ENCODE data around the gene SLC4A3. TPM values are rescaled to one million over a fixed set of nuclear protein-coding genes. Genes with fewer than 3 reads are reported as not detected.
"Not testable (repeated sequence)": the region's sequence is repeated elsewhere in the genome, so short reads cannot be mapped to it uniquely, and the experiment has no call there.

The SLC4A3 gene
- total RNA-seq, 1 experiment from 2014 or later: not detected

DNA sequence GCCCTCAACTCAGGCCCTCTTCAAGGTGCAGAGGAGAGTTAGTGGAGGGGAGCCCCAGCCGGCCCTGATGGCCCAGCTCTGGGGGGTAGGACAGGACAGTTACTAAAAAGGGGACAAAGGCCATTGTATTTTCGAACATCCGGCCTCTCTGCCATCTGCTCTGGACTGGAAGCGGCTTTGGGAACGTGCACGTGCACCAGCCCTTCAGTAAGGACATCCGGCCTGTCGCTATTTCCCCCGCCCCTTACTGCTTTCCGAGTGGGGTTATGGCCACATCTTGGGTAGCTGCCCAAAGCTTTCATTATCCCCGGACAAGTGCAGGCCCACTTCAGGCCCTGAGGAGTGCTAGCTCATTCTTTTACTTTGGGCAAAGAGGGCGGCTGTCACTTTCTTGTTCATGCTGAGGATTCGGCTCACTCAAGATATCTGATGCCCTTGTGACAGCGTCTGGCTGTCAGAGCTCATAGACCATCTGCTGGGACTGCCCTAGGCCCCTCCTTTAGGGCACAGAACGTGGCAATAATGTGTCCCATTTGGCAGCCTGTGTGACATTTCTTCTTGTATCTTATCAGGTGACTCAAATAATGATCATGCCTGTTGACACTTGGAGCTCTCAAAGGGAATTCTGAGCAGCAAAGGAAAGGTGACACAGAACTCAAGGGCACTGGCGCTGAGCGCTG is 17.5 kb downstream of the SLC4A3 start:
- Histone ChIP-seq H3K79me2 (ENCODE audit: low read length) (no peaks in the 10 kb centered on the region), H4K20me1 (ENCODE audit: insufficient read depth, low read depth, low read length) (0 out of 2 replicates have a peak, but pooled peaks cover 3% of the 10 kb centered on the region), H2AFZ (ENCODE audit: low read length) (no peak overlapping the region), H3K9me2 (replicated peaks; ENCODE audit: insufficient read depth, low read length) (no peaks in the 10 kb centered on the region), H3K36me3 (ENCODE audit: insufficient read depth, low read length) (no peaks in the 10 kb centered on the region), H3K4me2 (ENCODE audit: low read depth, low read length, poor library complexity, severe bottlenecking) (no peak overlapping the region), H3K9ac (ENCODE audit: low read length) (no peak overlapping the region), H3K27me3 (ENCODE audit: low read length) (no peaks in the 10 kb centered on the region), H3K9me3 (ENCODE audit: low read length) (no peaks in the 10 kb centered on the region), H3K27ac (ENCODE audit: low read length) (no peak overlapping the region), H3K4me3 (ENCODE audit: low read length) (no peak overlapping the region), H3K4me1 (ENCODE audit: low read length) (peaks cover 12% of the 10 kb centered on the region)
- no peak for DNase-seq

- no peak overlapping the region for H3K9ac ChIP-seq (ENCODE audit: low read length)
- no peak overlapping the region for H2AFZ ChIP-seq (ENCODE audit: low read length)
- H3K27me3 ChIP-seq (ENCODE audit: low read length): no peaks in the 10 kb centered on the region
- no peak overlapping the region for H3K4me3 ChIP-seq (ENCODE audit: low read length)
- 0 out of 2 replicates have a peak, but pooled peaks cover 2% of the 10 kb centered on the region for H4K20me1 ChIP-seq (ENCODE audit: insufficient read depth, low read depth, low read length)
- peaks cover 12% of the 10 kb centered on the region for H3K4me1 ChIP-seq (ENCODE audit: low read length)
- H3K27ac ChIP-seq (ENCODE audit: low read length): no peak overlapping the region
- no peaks in the 10 kb centered on the region for H3K36me3 ChIP-seq (ENCODE audit: insufficient read depth, low read length)
- no peaks in the 10 kb centered on the region for H3K9me3 ChIP-seq (ENCODE audit: low read length)
- H3K4me2 ChIP-seq (ENCODE audit: low read depth, low read length, poor library complexity, severe bottlenecking): no peak overlapping the region
- no peaks in the 10 kb centered on the region for H3K9me2 ChIP-seq (replicated peaks; ENCODE audit: insufficient read depth, low read length)
- no peak for DNase-seq
- H3K79me2 ChIP-seq (ENCODE audit: low read length): no peaks in the 10 kb centered on the region
Observed at GRCh38 chr2:219645631-219646527, 18.4 kb downstream of the SLC4A3 start.

DNA sequence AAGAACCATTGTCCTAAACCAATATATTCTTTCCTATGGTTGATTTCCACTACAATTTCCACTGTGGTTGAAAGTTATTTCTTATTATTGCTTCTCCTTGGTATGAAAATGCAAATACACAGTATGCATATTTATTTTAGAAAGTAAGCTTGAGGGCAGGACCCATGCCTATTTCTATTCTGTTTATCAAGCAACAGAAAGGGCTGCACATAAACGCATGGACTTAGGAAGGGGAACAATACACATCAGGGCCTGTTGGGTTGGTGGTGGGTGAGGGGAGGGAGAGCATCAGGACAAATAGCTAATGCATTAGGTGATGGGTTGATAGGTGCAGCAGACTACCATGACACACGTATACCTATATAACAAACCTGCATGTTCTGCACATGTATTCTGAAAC is 20.7 kb downstream of the SLC4A3 start:
- H3K27me3 ChIP-seq (ENCODE audit: low read length): no peaks in the 10 kb centered on the region
- H3K4me1 ChIP-seq (ENCODE audit: low read length): peaks cover under 1% of the 10 kb centered on the region
- H3K79me2 ChIP-seq (ENCODE audit: low read length): no peaks in the 10 kb centered on the region
- no peak overlapping the region for H3K4me2 ChIP-seq (ENCODE audit: low read depth, low read length, poor library complexity, severe bottlenecking)
- no peaks in the 10 kb centered on the region for H4K20me1 ChIP-seq (ENCODE audit: insufficient read depth, low read depth, low read length)
- no peak overlapping the region for H3K9ac ChIP-seq (ENCODE audit: low read length)
- no peak for DNase-seq
- H2AFZ ChIP-seq (ENCODE audit: low read length): no peak overlapping the region
- H3K27ac ChIP-seq (ENCODE audit: low read length): no peak overlapping the region
- H3K9me3 ChIP-seq (ENCODE audit: low read length): no peaks in the 10 kb centered on the region
- H3K4me3 ChIP-seq (ENCODE audit: low read length): no peak overlapping the region
- H3K36me3 ChIP-seq (ENCODE audit: insufficient read depth, low read length): no peaks in the 10 kb centered on the region
- H3K9me2 ChIP-seq (replicated peaks; ENCODE audit: insufficient read depth, low read length): no peaks in the 10 kb centered on the region

DNA sequence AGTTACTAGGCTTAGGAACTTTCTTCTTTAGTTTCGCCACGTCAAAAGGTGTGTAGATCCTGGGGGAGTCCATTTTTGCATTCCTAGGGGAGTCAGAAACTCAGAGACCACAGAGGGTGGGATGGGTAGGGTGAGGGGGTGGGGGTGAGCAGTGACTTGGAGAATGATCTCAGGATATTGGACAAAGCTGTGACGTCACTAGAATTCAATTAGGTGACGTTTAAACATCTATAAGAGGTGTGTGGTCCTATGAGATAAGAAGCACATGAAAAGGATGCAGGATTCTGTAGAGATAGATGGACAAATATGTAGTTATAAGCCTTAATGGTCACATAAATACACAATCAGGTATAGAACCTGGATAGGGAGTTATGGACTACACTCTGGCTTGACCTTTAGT is 21.5 kb downstream of the SLC4A3 start:
- H3K27me3 ChIP-seq (ENCODE audit: low read length): no peaks in the 10 kb centered on the region
- no peaks in the 10 kb centered on the region for H3K4me1 ChIP-seq (ENCODE audit: low read length)
- H3K9ac ChIP-seq (ENCODE audit: low read length): no peak overlapping the region
- H3K79me2 ChIP-seq (ENCODE audit: low read length): no peaks in the 10 kb centered on the region
- no peak overlapping the region for H3K4me2 ChIP-seq (ENCODE audit: low read depth, low read length, poor library complexity, severe bottlenecking)
- H3K9me2 ChIP-seq (replicated peaks; ENCODE audit: insufficient read depth, low read length): no peaks in the 10 kb centered on the region
- no peaks in the 10 kb centered on the region for H3K36me3 ChIP-seq (ENCODE audit: insufficient read depth, low read length)
- H4K20me1 ChIP-seq (ENCODE audit: insufficient read depth, low read depth, low read length): no peaks in the 10 kb centered on the region
- no peak overlapping the region for H2AFZ ChIP-seq (ENCODE audit: low read length)
- H3K4me3 ChIP-seq (ENCODE audit: low read length): no peak overlapping the region
- DNase-seq: no peak
- H3K27ac ChIP-seq (ENCODE audit: low read length): no peak overlapping the region
- no peaks in the 10 kb centered on the region for H3K9me3 ChIP-seq (ENCODE audit: low read length)

GRCh38 chr2:219650426-219651248 is 23.2 kb downstream of the SLC4A3 start:
- Histone ChIP-seq H3K27ac (ENCODE audit: low read length) (no peak overlapping the region), H3K4me2 (ENCODE audit: low read depth, low read length, poor library complexity, severe bottlenecking) (no peak overlapping the region), H3K9ac (ENCODE audit: low read length) (no peak overlapping the region), H3K4me3 (ENCODE audit: low read length) (no peak overlapping the region), H4K20me1 (ENCODE audit: insufficient read depth, low read depth, low read length) (no peaks in the 10 kb centered on the region), H3K27me3 (ENCODE audit: low read length) (no peaks in the 10 kb centered on the region; the same call in 1 of the 2 replicates), H3K9me2 (replicated peaks; ENCODE audit: insufficient read depth, low read length) (no peaks in the 10 kb centered on the region), H3K79me2 (ENCODE audit: low read length) (no peaks in the 10 kb centered on the region), H3K9me3 (ENCODE audit: low read length) (no peaks in the 10 kb centered on the region), H3K36me3 (ENCODE audit: insufficient read depth, low read length) (no peaks in the 10 kb centered on the region), H2AFZ (ENCODE audit: low read length) (no peak overlapping the region), H3K4me1 (ENCODE audit: low read length) (no peaks in the 10 kb centered on the region)
- no peak for DNase-seq

DNA sequence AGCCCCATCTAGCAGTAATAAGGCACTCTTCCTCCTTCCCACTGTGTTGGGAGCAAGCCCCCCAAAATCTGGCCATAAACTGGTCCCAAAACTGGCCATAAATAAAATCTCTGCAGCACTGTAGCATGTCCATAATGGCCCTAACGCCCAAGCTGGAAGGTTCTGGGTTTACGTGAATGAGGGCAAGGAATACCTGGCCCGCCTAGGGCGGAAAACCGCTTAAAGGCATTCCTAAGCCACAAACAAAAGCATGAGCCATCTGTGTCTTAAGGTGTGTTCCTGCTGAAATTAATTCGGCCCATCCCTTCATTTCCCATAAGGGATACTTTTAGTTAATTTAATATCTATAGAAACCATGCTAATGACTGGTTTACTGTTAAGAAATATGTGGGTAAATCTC is 24.2 kb downstream of the SLC4A3 start:
- H3K4me3 ChIP-seq (ENCODE audit: low read length); H3K27me3 ChIP-seq (ENCODE audit: low read length); H3K4me2 ChIP-seq (ENCODE audit: low read depth, low read length, poor library complexity, severe bottlenecking); H4K20me1 ChIP-seq (ENCODE audit: insufficient read depth, low read depth, low read length); H3K9ac ChIP-seq (ENCODE audit: low read length); H3K4me1 ChIP-seq (ENCODE audit: low read length); H2AFZ ChIP-seq (ENCODE audit: low read length); H3K27ac ChIP-seq (ENCODE audit: low read length); H3K9me3 ChIP-seq (ENCODE audit: low read length); H3K79me2 ChIP-seq (ENCODE audit: low read length); H3K36me3 ChIP-seq (ENCODE audit: insufficient read depth, low read length); DNase-seq; H3K9me2 ChIP-seq (replicated peaks; ENCODE audit: insufficient read depth, low read length): not testable (repeated sequence)

DNA sequence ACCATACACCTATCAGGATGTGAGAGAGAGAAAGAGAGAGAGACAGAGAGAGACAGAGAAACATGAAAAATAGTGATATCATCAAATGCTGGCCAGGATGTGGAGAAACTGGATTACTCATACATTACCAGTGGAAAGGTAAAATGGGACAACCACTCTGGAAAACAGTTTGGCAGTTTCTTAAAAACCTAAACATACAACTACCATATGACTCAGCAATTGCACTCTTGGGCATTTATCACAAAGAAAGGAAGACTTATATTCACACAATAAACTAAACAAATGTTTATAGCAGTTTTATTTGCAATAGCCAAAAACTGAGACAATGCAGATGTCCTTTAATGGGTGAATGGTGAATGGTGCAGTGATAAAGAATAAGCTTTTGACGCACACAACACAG is 29.1 kb downstream of the SLC4A3 start:
- Histone ChIP-seq H3K4me3 (ENCODE audit: low read length) (no peak overlapping the region), H3K36me3 (ENCODE audit: insufficient read depth, low read length) (no peaks in the 10 kb centered on the region), H3K27ac (ENCODE audit: low read length) (no peak overlapping the region), H4K20me1 (ENCODE audit: insufficient read depth, low read depth, low read length) (no peaks in the 10 kb centered on the region), H3K9me3 (ENCODE audit: low read length) (peaks cover 4% of the 10 kb centered on the region; the same call in 1 of the 2 replicates), H2AFZ (ENCODE audit: low read length) (no peak overlapping the region), H3K9me2 (replicated peaks; ENCODE audit: insufficient read depth, low read length) (no peaks in the 10 kb centered on the region), H3K4me2 (ENCODE audit: low read depth, low read length, poor library complexity, severe bottlenecking) (no peak overlapping the region), H3K79me2 (ENCODE audit: low read length) (no peaks in the 10 kb centered on the region), H3K9ac (ENCODE audit: low read length) (no peak overlapping the region), H3K27me3 (ENCODE audit: low read length) (no peaks in the 10 kb centered on the region; the same call in 1 of the 2 replicates), H3K4me1 (ENCODE audit: low read length) (no peaks in the 10 kb centered on the region)
- no peak for DNase-seq
